HepG2 (cell line): ENCODE results near the gene CAND2. TPM values are rescaled to one million over a fixed set of nuclear protein-coding genes. Genes with fewer than 3 reads are reported as not detected.

ENCODE experiments used
- ATAC-seq: fragments of 200-7000 bp; cut with Tn5 transposase; 3 replicates; pipeline ENCODE4 v1.9.1; 2020; ENCODE audit warnings: mild to moderate bottlenecking, moderate library complexity
- BruUV-seq: library from RNA; stranded (reverse); fragments of 400-500 nt; replicated peaks from 2 replicates; lab custom pipeline; 2021; lab: Mats Ljungman, UMichigan
- CTCF ChIA-PET: fragments of 300-600 bp; formaldehyde crosslinking; extraction: SDS; loops from one replicate; lab custom pipeline; 2021; ENCODE audit warnings: low total read pairs, inconsistent platforms, low intra/inter-chr PET ratio; lab: Yijun Ruan, JAX
- POLR2A ChIA-PET: fragments of 350-600 bp; sonication (Branson Sonifier 250); formaldehyde crosslinking; loops from one replicate; lab custom pipeline; 2020; ENCODE audit warnings: antibody characterized with exemption, inconsistent platforms; lab: Yijun Ruan, JAX
- DNase-seq: peaks from one replicate; pipeline ENCODE4 v3.0.0-alpha.2; 2015; ENCODE audit warnings: low spot score
- FAIRE-seq: peaks from 3 replicates; lab custom pipeline; 2011; peaks lifted over from hg19 to GRCh38; lab: Jason Lieb, UNC
- H2AFZ ChIP-seq: one replicate; pipeline ENCODE4 v1.6.1; 2011; ENCODE audit warnings: low read length, inconsistent platforms
- H3K27ac ChIP-seq: fragments of 300-600 bp; 3 replicates; pipeline ENCODE4 v1.8.0; 2011; ENCODE audit warnings: mixed run types, mild to moderate bottlenecking, mixed read lengths, low read length, inconsistent platforms; ENCODE audit not compliant: insufficient read depth; ENCODE audit errors: extremely low read length
- H3K27me3 ChIP-seq, 2 experiments: fragments of 200-600 bp in 1 of 2; 2 replicates in 1 of 2; 3 replicates in 1 of 2; pipeline versions ENCODE4 v1.6.0 to v1.8.0; 2011; ENCODE audit warnings: low read length in 2 of 2, mild to moderate bottlenecking in 2 of 2, moderate library complexity in 2 of 2, inconsistent platforms in 1 of 2; ENCODE audit not compliant: insufficient read depth in 2 of 2, control insufficient read depth in 1 of 2
- H3K36me3 ChIP-seq, 2 experiments: fragments of 200-600 bp in 1 of 2; replicated peaks in 1 of 2; 2 replicates in 1 of 2; 3 replicates in 1 of 2; pipeline versions ENCODE4 v1.5.1 to v1.8.0; 2011; ENCODE audit warnings: low read length in 2 of 2, inconsistent platforms in 1 of 2; ENCODE audit not compliant: insufficient read depth in 2 of 2, control insufficient read depth in 1 of 2
- H3K4me1 ChIP-seq: 2 replicates; pipeline ENCODE4 v1.5.1; 2012; ENCODE audit warnings: low read length, inconsistent platforms; ENCODE audit not compliant: insufficient read depth
- H3K4me2 ChIP-seq: 2 replicates; pipeline ENCODE4 v1.6.0; 2011; ENCODE audit warnings: low read depth, low read length, inconsistent platforms
- H3K4me3 ChIP-seq, 3 experiments: fragments of 200-600 bp in 1 of 3; sonication (generic), shearing (Covaris generic) in 1 of 3; replicated peaks in 1 of 3; 2 replicates each; pipeline ENCODE4 v1.5.1; 2011 to 2016; ENCODE audit warnings: low read length in 3 of 3, inconsistent platforms in 2 of 3, low read depth in 2 of 3, mild to moderate bottlenecking in 2 of 3, control low read depth in 1 of 3, mixed read lengths in 1 of 3; ENCODE audit not compliant: insufficient read depth in 1 of 3
- H3K79me2 ChIP-seq: one replicate; pipeline ENCODE4 v1.6.1; 2011; ENCODE audit warnings: low read length, inconsistent platforms; ENCODE audit not compliant: insufficient read depth
- H3K9ac ChIP-seq: 2 replicates; pipeline ENCODE4 v1.6.0; 2011; ENCODE audit warnings: mild to moderate bottlenecking, low read depth, low read length, inconsistent platforms; ENCODE audit not compliant: insufficient read depth
- H3K9me3 ChIP-seq: 2 replicates; pipeline ENCODE4 v1.5.1; 2012; ENCODE audit warnings: mild to moderate bottlenecking, low read length
- H4K20me1 ChIP-seq: 2 replicates; pipeline ENCODE4 v1.6.0; 2011; ENCODE audit warnings: inconsistent platforms, mild to moderate bottlenecking, low read length, moderate library complexity; ENCODE audit not compliant: insufficient read depth
- CC2D1A ChIP-seq: sonication (generic); formaldehyde crosslinking; IDR thresholded peaks from 2 replicates; pipeline ENCODE4 v1.8.1; 2023; ENCODE audit warnings: mild to moderate bottlenecking, missing genetic modification reagents
- JUND ChIP-seq: sonication (generic); formaldehyde crosslinking; IDR thresholded peaks from 2 replicates; pipeline ENCODE4 v1.8.0; 2022; ENCODE audit warnings: mild to moderate bottlenecking, missing genetic modification reagents
- KLF11 ChIP-seq: IDR thresholded peaks from 2 replicates; pipeline ENCODE4 v1.6.1; 2016; ENCODE audit warnings: missing compliant biosample characterization
- MLLT10 ChIP-seq: sonication (generic); formaldehyde crosslinking; IDR thresholded peaks from 2 replicates; pipeline ENCODE4 v1.4.0; 2020; ENCODE audit warnings: missing genetic modification reagents
- TFE3 ChIP-seq: IDR thresholded peaks from 2 replicates; pipeline ENCODE4 v1.6.1; 2016
- ZNF282 ChIP-seq: fragments of 450-650 bp; IDR thresholded peaks from 2 replicates; pipeline ENCODE4 v1.6.1; 2018; ENCODE audit not compliant: partially characterized antibody
- ZNF432 ChIP-seq: sonication (generic); formaldehyde crosslinking; IDR thresholded peaks from 2 replicates; pipeline ENCODE4 v1.5.0; 2020; ENCODE audit warnings: missing genetic modification reagents, mild to moderate bottlenecking, borderline replicate concordance
- ZNF552 ChIP-seq: sonication (generic); formaldehyde crosslinking; IDR thresholded peaks from 2 replicates; pipeline ENCODE4 v1.9.0; 2022; ENCODE audit warnings: missing genetic modification reagents, mild to moderate bottlenecking, borderline replicate concordance
- ZNF574 ChIP-seq: sonication (generic); formaldehyde crosslinking; IDR thresholded peaks from 2 replicates; pipeline ENCODE4 v1.4.0; 2020; ENCODE audit warnings: missing genetic modification reagents
- ZNF816 ChIP-seq: sonication (generic); formaldehyde crosslinking; IDR thresholded peaks from 2 replicates; pipeline ENCODE4 v1.8.0; 2022; ENCODE audit warnings: missing genetic modification reagents, mild to moderate bottlenecking, borderline replicate concordance
- WGBS: methylation state at CpG from one replicate; pipeline ENCODE4 v1.1.6; 2017; ENCODE audit warnings: low lambda C conversion rate; 5-methylcytosine and 5-hydroxymethylcytosine counted together
- in situ Hi-C: cut with HindIII; loops from 2 replicates; pipeline ENCODE4 v1.10.0; 2017; ENCODE audit warnings: low pct_unique_long_range_greater_than_20kb; ENCODE audit not compliant: extremely low pct_ligation_motif_present
- intact Hi-C: fragments of 100-400 bp; cut with micrococcal nuclease; formaldehyde crosslinking; loops from one replicate; pipeline ENCODE4 v1.10.0; 2022; ENCODE audit not compliant: unreplicated experiment
- polyA plus RNA-seq, 8 experiments: library from polyadenylated mRNA; depleted of rRNA in 3 of 8; stranded (reverse) in 7 of 8; unstranded in 1 of 8; fragments of >200 nt; fragmentation: Illumina TruSeq in 4 of 8; extraction: Trizol in 4 of 8; gene quantifications; 2 replicates each; pipeline versions ENCODE4 v1.2.1 to v1.2.3, GENCODE V29; 2011 to 2016; ENCODE audit warnings: low read depth in 4 of 8, missing spikeins in 1 of 8, mixed read lengths in 1 of 8; ENCODE audit not compliant: insufficient read depth in 1 of 8
- total RNA-seq, 5 experiments: library from RNA; depleted of rRNA; stranded (reverse); fragments of >200 nt; fragmentation: Illumina TruSeq; extraction: Trizol; gene quantifications; 2 replicates each; pipeline ENCODE4 v1.2.3, GENCODE V29; 2016; ENCODE audit warnings: low read depth in 1 of 5
- TF ChIP-seq, protein P1 (sequence below): sonication (generic); formaldehyde crosslinking; IDR thresholded peaks from 2 replicates; pipeline ENCODE4 v1.8.1; 2022; ENCODE audit warnings: low read depth, mild to moderate bottlenecking, missing genetic modification reagents

Gene CAND2
- total and polyA plus RNA-seq, 2 of the 13 experiments (the other 11 are each of a cell fraction or from before 2014, with no cell fraction given): 0.01 TPM; not detected in 1

GRCh38 chr3:12785096-12785495, 11.4 kb upstream of the CAND2 start:
- Histone ChIP-seq H3K36me3 (no peaks in the 10 kb centered on the region), H3K4me1 (no peaks in the 10 kb centered on the region), H4K20me1 (no peaks in the 10 kb centered on the region), H3K4me2 (no peak overlapping the region), H3K27ac (no peak overlapping the region), H2AFZ (no peak overlapping the region), H3K9ac (no peak overlapping the region), H3K27me3 (peaks cover 0 to 3% of the 10 kb centered on the region in 2 experiments; a peak in 2 of 5 replicates), H3K79me2 (no peaks in the 10 kb centered on the region), H3K9me3 (no peaks in the 10 kb centered on the region), H3K4me3 (no peak overlapping the region)
- FAIRE-seq (no peak), DNase-seq (no peak), ATAC-seq (no peak)
- ChIA-PET POLR2A (no interaction called here), CTCF (no interaction called here)
- BruUV-seq: no TSS peak
- 23% methylated on average over 4 of the region's 4 CpGs for WGBS
- intact Hi-C loops (no loop called here), in situ Hi-C loops (no loop called here)
- TF ChIP-seq MLLT10 (CRISPR knock-in tag) (no peak), TFE3 (CRISPR knock-in tag) (no peak), KLF11 (CRISPR knock-in tag) (no peak), CC2D1A (CRISPR knock-in tag) (no peak), ZNF574 (CRISPR knock-in tag) (no peak), ZNF816 (no peak), JUND (CRISPR knock-in tag) (no peak), ZNF282 (no peak), ZNF552 (no peak), ZNF432 (CRISPR knock-in tag) (no peak)
- TF ChIP-seq, protein P1, sequence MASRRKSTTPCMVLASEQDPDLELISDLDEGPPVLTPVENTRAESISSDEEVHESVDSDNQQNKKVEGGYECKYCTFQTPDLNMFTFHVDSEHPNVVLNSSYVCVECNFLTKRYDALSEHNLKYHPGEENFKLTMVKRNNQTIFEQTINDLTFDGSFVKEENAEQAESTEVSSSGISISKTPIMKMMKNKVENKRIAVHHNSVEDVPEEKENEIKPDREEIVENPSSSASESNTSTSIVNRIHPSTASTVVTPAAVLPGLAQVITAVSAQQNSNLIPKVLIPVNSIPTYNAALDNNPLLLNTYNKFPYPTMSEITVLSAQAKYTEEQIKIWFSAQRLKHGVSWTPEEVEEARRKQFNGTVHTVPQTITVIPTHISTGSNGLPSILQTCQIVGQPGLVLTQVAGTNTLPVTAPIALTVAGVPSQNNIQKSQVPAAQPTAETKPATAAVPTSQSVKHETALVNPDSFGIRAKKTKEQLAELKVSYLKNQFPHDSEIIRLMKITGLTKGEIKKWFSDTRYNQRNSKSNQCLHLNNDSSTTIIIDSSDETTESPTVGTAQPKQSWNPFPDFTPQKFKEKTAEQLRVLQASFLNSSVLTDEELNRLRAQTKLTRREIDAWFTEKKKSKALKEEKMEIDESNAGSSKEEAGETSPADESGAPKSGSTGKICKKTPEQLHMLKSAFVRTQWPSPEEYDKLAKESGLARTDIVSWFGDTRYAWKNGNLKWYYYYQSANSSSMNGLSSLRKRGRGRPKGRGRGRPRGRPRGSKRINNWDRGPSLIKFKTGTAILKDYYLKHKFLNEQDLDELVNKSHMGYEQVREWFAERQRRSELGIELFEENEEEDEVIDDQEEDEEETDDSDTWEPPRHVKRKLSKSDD: no peak
